CD4-positive, alpha-beta T cell treated with Interleukin-17A for 1 hour (primary cell): ENCODE data around the gene INTS11.
A peak's percentile ranks its signal among the peaks of the same experiment; 100 is the strongest.

Experiments
- DNase-seq: peaks from one replicate; pipeline ENCODE4 v3.0.0-alpha.2; 2020

Gene INTS11

GRCh38 chr1:1343811-1344421 lies 19.5 kb upstream of the INTS11 start:
- DNase-seq = no peak

- DNase-seq = no peak
Observed at GRCh38 chr1:1342584-1343115, 18.2 kb upstream of the INTS11 start.

GRCh38 chr1:1342061-1342562 lies 17.7 kb upstream of the INTS11 start:
- DNase-seq = no peak

DNA sequence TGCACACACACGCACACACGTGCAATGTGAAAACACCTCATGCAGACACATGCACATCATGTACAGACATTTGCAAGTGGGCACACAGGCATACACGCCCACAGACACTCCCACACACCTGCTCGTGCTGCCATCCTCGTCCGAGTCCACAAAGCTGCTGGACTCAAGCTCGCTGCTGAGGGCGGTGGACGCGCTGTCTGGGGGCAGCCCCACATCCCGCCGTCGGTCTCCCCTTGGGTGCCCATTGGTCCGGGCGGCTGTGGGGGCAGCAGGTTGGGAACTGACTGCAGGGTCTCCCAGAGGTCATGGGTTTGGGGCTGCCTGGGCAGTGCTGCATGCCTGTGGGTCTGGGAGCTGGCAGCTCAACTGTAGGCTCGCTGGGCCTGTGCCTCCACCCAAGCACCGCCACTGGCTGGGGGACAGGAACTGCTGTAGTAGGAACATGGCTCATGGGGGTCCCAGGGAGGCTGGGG lies 17.1 kb upstream of the INTS11 start:
- no peak for DNase-seq

- DNase-seq = no peak
Observed at GRCh38 chr1:1340791-1341548, 16.5 kb upstream of the INTS11 start.

DNA sequence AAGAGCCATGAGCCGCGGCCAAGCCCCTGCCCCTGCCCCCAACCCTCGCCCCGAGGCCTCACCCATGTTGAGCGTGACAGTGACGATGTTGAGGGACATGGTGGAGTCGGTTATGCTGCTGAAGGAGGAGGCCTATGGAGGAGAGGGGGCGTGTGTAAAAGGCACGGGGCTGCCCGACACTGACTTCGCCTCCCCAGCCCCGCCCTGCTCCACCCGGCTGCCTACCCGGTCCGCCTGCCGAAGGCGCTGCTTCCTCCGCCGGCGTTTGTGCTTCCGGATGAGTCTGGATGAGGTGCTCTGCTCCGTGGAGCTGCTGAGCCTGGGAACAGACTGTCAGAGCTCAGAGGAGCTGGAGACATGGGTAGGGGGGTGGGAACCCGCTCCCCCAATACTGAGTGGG lies 15.7 kb upstream of the INTS11 start:
- DNase-seq = no peak

DNA sequence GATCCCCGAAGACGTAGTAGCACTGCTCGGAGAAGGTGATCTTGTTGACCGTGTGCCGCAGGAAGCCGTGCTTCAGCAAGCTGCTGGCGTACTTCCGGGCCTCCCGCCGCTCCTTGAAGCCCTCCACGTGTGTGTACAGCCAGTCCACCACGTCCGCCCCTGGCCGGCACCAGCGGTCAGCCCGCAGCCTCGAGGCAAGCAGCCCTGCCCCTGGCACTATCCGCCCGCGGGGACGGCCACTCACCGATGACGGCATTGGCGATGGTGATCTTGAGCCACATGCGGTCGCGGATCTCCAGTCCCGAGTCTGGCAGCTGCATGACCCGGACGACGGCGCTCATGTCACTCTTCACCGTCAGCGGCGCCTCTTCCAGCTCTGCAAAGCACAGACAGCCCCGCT lies 13.8 kb upstream of the INTS11 start:
- no peak for DNase-seq

DNA sequence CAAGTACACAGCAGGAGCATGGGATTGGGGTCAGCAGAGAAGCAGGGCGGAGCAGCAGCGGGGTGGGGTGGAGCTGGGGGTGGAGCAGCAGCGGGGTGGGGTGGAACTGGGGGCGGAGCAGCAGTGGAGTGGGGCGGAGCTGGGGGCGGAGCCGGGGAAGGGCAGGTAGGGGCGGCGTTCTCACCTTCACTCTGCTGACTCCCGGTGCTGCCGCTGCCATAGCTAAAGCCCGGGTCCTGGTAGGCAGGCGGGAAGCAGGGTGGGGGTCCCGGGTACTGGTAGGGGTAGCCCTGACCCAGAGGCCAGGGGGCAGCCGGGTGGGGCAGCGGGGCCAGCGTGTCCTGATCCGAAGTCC lies 13.3 kb upstream of the INTS11 start:
- peak; percentile 38 for DNase-seq

DNA sequence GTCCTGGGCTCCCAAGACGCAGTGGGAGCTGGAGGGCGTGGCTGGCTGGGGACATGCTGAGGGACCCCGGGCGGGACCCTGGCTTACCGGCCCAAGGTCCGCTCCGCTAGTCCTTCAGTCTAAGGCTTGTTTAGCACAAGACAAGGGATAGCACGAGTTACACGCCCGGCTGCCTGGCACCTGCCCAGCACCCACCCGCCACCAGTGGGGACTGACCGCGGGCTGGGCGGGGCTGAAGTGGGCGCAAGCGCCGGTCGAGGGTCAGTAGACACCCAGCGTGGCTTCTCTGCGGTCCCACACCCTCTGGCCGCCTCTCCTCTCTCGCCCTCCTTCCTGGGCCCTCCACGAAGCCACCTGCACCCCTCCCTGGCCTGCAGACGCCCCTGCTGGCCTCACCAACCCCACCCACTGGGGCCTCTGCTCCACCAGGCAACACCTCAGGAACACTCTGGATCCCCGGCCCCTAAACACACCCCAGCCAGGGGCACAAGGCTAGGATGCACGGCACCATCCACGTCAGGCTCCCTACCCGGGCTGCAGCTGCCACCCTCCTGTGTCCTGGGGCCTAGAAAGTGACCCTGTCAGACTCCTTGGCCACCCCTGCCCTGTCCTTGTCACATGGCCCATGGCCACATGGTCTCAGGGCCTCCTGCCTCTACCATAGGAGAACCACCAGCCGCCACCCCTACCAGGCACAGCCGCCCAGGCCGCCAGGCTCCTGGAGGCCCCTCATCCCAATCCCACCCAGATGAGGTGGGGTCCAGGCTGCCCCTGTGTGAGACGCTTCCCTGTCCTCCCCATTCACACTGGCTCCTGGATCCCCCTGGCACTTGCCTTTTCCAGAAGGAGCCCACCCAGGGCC lies 12.7 kb upstream of the INTS11 start:
- no peak for DNase-seq

DNA sequence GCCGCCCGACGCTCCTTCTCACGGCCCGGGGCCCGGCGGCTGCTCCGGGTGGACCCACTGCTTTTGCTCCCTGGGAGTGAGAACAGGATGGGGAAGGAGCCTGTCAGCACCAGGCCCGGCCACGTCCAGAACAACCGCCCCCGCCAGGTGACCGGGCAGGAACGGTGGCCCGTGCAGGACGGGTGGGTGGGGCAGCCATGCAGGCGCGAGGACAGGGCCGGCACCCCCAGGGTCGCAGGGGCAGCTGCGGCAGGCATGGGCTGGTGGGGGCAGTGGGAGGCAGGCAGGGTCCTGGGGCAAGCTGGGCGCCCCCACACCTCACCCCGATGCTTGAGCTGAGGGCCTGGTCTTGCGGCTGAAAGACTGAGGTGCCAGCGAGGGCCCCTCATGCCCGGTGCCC lies 12.0 kb upstream of the INTS11 start:
- DNase-seq = no peak

DNA sequence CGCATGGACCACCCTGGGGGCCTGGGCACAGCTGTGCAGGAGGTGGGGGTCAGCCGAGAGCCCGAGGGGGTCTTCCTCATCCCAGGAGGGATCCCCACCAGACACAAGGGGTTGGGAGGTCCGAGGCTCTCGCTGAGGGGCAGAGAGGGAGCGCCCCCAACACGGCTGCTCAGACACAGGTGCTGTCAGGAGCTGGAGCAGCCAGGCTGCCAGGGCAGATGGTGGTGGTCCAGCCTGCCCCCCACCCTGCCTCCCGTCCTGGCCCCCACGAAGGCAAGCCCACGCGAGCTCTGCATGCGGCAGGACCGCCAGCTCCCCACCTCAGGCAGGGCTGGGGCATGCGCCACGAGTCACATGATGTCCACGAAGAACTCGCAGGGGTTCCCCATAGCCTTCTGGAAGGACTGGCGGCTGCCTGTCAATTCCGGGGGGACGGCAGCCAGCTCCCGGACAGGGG lies 11.4 kb upstream of the INTS11 start:
- DNase-seq = no peak

GRCh38 chr1:1335283-1335682 lies 10.8 kb upstream of the INTS11 start:
- no peak for DNase-seq

- DNase-seq = no peak
Observed at GRCh38 chr1:1334835-1335234, 10.4 kb upstream of the INTS11 start.

DNA sequence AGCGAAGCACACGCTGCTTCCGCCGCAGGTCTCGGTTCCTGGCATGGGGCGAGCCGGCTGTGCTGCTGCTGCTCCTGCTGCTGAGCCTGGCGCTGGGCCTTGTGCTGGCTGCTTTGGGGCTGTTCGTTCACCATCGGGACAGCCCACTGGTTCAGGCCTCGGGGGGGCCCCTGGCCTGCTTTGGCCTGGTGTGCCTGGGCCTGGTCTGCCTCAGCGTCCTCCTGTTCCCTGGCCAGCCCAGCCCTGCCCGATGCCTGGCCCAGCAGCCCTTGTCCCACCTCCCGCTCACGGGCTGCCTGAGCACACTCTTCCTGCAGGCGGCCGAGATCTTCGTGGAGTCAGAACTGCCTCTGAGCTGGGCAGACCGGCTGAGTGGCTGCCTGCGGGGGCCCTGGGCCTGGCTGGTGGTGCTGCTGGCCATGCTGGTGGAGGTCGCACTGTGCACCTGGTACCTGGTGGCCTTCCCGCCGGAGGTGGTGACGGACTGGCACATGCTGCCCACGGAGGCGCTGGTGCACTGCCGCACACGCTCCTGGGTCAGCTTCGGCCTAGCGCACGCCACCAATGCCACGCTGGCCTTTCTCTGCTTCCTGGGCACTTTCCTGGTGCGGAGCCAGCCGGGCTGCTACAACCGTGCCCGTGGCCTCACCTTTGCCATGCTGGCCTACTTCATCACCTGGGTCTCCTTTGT lies 9.2 kb upstream of the INTS11 start:
- no peak for DNase-seq

- no peak for DNase-seq
Observed at GRCh38 chr1:1332774-1333480, 8.5 kb upstream of the INTS11 start.

- no peak for DNase-seq
Observed at GRCh38 chr1:1332031-1332755, 7.7 kb upstream of the INTS11 start.

DNA sequence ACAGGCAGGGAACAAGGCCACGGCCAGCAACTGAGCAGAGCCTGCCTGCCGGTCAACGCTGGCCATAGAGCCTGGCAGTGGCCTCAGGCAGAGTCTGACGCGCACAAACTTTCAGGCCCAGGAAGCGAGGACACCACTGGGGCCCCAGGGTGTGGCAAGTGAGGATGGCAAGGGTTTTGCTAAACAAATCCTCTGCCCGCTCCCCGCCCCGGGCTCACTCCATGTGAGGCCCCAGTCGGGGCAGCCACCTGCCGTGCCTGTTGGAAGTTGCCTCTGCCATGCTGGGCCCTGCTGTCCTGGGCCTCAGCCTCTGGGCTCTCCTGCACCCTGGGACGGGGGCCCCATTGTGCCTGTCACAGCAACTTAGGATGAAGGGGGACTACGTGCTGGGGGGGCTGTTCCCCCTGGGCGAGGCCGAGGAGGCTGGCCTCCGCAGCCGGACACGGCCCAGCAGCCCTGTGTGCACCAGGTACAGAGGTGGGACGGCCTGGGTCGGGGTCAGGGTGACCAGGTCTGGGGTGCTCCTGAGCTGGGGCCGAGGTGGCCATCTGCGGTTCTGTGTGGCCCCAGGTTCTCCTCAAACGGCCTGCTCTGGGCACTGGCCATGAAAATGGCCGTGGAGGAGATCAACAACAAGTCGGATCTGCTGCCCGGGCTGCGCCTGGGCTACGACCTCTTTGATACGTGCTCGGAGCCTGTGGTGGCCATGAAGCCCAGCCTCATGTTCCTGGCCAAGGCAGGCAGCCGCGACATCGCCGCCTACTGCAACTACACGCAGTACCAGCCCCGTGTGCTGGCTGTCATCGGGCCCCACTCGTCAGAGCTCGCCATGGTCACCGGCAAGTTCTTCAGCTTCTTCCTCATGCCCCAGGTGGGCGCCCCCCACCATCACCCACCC lies 6.9 kb upstream of the INTS11 start, which contains the start of gene TAS1R3:
TSS of gene TAS1R3 (plus strand) at position 213 of the 898 bp plus-strand sequence. CDS start at position 279, 66 bp downstream.
- DNase-seq = no peak

GRCh38 chr1:1330366-1331067 lies 6.1 kb upstream of the INTS11 start:
- DNase-seq = no peak
